Thyroid gland (tissue), 4 donors: ENCODE measurements around the gene ZBTB7C. TPM values are rescaled to one million over a fixed set of nuclear protein-coding genes. Genes with fewer than 3 reads are reported as not detected.

ENCODE experiments used
- DNase-seq, 2 donors: peaks; one replicate each; pipeline ENCODE4 v3.0.0-alpha.2; 2019
- H3K27ac ChIP-seq, 3 donors: fragments of 200-600 bp; sonication (generic); 1 replicate in 2 of 3; 2 replicates in 1 of 3; pipeline ENCODE4 v1.5.1; 2016 to 2019; ENCODE audit warnings: mild to moderate bottlenecking in 1 of 3, moderate library complexity in 1 of 3
- H3K27me3 ChIP-seq: fragments of 200-600 bp; sonication (generic); one replicate; pipeline ENCODE4 v1.5.1; 2019
- H3K36me3 ChIP-seq, 2 donors: fragments of 200-600 bp; sonication (generic); one replicate each; pipeline ENCODE4 v1.5.1; 2016 to 2019
- H3K4me1 ChIP-seq, 2 donors: fragments of 200-600 bp; sonication (generic); one replicate each; pipeline ENCODE4 v1.5.1; 2017 to 2019
- H3K4me3 ChIP-seq, 3 donors: fragments of 200-600 bp; sonication (generic); replicated peaks in 1 of 3; 1 replicate in 2 of 3; 2 replicates in 1 of 3; pipeline ENCODE4 v1.5.1; 2016; ENCODE audit warnings: mild to moderate bottlenecking in 1 of 3
- H3K9me3 ChIP-seq: fragments of 200-600 bp; sonication (generic); one replicate; pipeline ENCODE4 v1.5.1; 2017
- POLR2A ChIP-seq, 2 donors: fragments of 450-650 bp; IDR thresholded peaks; one replicate each; pipeline ENCODE4 v1.6.1; 2017; ENCODE audit warnings: antibody characterized with exemption in 2 of 2, mild to moderate bottlenecking in 2 of 2, moderate library complexity in 1 of 2
- WGBS, 2 donors: methylation state at CpG; one replicate each; pipeline ENCODE4 v1.1.5; 2017; 5-methylcytosine and 5-hydroxymethylcytosine counted together
- intact Hi-C: fragments of 100-400 bp; cut with DNase I; formaldehyde crosslinking; loops from one replicate; pipeline ENCODE4 v1.15.1; 2023
- total RNA-seq, 4 donors: library from RNA; depleted of rRNA; stranded (reverse); fragments of >200 nt; gene quantifications; one replicate each; pipeline ENCODE4 v1.2.3, GENCODE V29; 2016
- TF ChIP-seq, protein P1 (sequence below), 6 experiments: fragments of 200-600 bp in 3 of 6; fragments of 450-650 bp in 3 of 6; sonication (generic) in 3 of 6; IDR thresholded peaks; one replicate each; pipeline ENCODE4 v1.5.1; 2016 to 2019; ENCODE audit warnings: antibody characterized with exemption in 6 of 6, mild to moderate bottlenecking in 2 of 6, inconsistent platforms in 1 of 6, moderate library complexity in 1 of 6

The ZBTB7C gene
- total RNA-seq, 4 donors from 2014 or later = 41.7 to 66.7 (median 49.5) TPM

DNA sequence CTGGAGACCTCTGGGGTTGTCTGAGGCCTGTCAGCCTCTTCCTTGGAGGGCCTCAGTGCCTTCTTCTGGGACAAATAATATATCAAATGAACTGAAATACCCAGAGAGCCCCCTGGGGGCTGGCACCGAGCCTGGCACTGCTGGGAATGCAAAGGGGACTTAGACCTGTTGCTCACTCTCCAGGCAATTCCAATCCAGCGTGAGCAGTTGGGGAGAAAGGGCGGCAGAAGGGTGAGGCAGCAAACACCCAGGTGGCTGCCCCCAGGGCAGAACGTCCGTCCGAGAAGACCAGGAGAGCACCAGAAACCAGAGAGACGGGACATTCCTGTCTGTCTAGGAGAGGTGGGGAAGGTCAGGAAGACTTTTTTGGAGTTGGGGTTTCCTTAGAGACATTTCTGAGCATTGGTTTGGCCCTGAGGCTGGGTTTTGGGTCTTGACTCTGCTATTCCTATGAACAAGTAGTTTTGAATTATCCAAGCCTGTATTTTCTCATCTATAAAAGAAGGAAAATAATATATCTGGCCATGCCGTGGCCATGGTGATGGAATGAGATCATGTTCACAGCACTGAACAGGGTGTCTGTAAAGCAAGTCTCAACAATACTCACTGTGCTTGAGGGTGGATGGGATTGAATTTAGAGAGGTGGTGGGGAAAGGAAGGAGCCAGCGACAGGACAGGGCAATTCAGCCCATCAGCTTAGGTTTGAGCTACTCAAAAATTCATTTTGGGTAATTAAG is 44.3 kb upstream of the ZBTB7C start:
- Histone ChIP-seq H3K27me3 (no peaks in the 10 kb centered on the region), H3K9me3 (no peaks in the 10 kb centered on the region), H3K27ac (peak overlapping the region; percentile 65 to 70 (median 68)), H3K4me3 (no peak overlapping the region), H3K4me1 (peaks cover 19 to 36% of the 10 kb centered on the region in 2 donors), H3K36me3 (no peaks in the 10 kb centered on the region)
- 74 to 79% methylated on average over 9 of the region's 9 CpGs for WGBS, 2 donors
- TF ChIP-seq POLR2A (IDR thresholded peaks at IDR 0.05) = no peak
- TF ChIP-seq, protein P1, sequence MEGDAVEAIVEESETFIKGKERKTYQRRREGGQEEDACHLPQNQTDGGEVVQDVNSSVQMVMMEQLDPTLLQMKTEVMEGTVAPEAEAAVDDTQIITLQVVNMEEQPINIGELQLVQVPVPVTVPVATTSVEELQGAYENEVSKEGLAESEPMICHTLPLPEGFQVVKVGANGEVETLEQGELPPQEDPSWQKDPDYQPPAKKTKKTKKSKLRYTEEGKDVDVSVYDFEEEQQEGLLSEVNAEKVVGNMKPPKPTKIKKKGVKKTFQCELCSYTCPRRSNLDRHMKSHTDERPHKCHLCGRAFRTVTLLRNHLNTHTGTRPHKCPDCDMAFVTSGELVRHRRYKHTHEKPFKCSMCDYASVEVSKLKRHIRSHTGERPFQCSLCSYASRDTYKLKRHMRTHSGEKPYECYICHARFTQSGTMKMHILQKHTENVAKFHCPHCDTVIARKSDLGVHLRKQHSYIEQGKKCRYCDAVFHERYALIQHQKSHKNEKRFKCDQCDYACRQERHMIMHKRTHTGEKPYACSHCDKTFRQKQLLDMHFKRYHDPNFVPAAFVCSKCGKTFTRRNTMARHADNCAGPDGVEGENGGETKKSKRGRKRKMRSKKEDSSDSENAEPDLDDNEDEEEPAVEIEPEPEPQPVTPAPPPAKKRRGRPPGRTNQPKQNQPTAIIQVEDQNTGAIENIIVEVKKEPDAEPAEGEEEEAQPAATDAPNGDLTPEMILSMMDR (IDR thresholded peaks at IDR 0.05) = no peak
- no peak for DNase-seq
- intact Hi-C loops = no loop called here

DNA sequence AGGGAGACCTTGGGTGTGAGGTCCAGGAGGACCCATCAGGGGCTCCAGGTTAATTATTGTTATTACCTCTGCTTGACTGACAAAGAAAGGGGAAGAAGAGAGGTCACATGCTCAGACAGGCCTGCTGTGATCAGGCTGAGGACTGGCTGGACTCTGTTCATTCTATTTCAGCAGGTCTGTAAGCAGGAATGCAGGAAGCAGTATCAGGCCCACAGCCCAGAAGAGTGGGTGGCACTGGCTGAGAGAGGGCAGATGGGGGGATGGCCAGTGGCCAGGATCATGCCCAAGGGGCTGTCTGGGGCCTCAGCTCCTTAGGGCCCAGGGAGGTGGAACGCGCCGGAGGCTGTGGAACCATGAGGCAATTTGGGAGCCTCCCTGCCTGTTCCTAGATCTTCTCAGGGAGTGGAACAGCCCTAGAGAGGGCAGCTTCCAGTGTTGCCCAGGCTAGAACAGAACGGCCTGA is 43.7 kb upstream of the ZBTB7C start:
- 33 to 43% methylated on average over 4 of the region's 4 CpGs for WGBS, 2 donors
- peak; percentile 85 to 88 for DNase-seq
- peaks cover 19 to 36% of the 10 kb centered on the region in 2 donors for H3K4me1 ChIP-seq
- no peaks in the 10 kb centered on the region for H3K36me3 ChIP-seq
- H3K4me3 ChIP-seq = no peak overlapping the region
- no peaks in the 10 kb centered on the region for H3K9me3 ChIP-seq
- no peaks in the 10 kb centered on the region for H3K27me3 ChIP-seq
- peak overlapping the region; percentile 65 to 70 (median 68) for H3K27ac ChIP-seq
- intact Hi-C loops = no loop called here
- TF ChIP-seq POLR2A (IDR thresholded peaks at IDR 0.05) = no peak
- TF ChIP-seq, protein P1 (IDR thresholded peaks at IDR 0.05) = no peak

DNA sequence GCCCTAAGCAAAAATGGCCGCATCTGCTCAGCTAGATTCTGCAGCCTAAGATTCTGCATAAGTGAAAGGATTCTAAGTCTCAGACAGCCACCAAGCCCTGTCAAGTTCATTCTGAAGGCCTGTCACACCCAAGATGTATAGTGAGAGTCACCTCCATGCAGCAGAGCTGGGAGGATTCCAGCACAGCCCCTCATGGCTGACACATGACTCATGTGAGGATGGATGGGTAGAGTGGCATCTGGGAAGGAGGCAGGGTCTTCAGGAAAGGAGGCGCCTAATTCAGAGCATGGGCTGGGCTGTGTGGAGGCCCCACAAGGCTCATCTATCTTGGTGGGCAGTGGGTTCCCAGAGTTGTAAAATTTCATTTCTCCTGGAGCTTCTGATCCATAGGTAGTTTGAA is 41.5 kb upstream of the ZBTB7C start:
- Histone ChIP-seq H3K4me3 (no peak overlapping the region), H3K27me3 (no peaks in the 10 kb centered on the region), H3K36me3 (no peaks in the 10 kb centered on the region), H3K4me1 (peaks cover 19 to 36% of the 10 kb centered on the region in 2 donors), H3K9me3 (no peaks in the 10 kb centered on the region), H3K27ac (no peak overlapping the region)
- no peak for DNase-seq
- 100% methylated on average over 2 of the region's 2 CpGs for WGBS, 2 donors
- no peak for TF ChIP-seq POLR2A (IDR thresholded peaks at IDR 0.05)
- TF ChIP-seq, protein P1 (IDR thresholded peaks at IDR 0.05) = no peak
- intact Hi-C loops = no loop called here

DNA sequence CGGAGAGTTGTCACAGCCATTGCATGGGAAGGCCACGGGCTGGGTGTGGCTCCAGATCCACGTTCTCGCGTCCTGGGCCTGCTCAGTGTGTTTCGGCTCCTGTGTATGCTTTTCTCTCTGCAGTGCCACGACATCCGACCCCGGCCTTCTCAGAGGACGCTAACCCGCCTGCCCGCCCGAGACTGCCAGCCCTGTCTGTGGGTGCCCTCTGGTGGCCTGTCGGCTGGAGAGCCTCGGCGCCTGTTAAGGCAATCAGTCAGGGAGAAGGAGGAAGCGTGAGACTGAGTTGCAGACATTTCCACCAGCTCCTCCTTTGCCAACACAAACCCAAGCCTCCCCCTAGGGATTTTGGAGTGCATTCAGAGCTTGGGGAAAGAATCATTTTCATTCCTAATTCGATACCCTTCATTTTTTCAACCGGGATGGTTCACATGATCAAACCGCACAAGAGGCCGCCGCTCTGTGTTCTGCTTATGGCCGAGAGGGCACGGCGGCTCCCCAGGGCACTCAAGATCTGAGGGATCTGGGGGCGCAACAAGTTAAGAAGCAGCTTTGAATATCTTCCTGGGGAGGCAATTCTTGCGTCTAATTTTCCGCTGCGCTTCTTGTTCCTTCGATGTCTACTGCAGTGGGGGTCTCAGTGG is 37.5 kb upstream of the ZBTB7C start:
- H3K27ac ChIP-seq = no peak overlapping the region
- no peaks in the 10 kb centered on the region for H3K27me3 ChIP-seq
- H3K9me3 ChIP-seq = no peaks in the 10 kb centered on the region
- no peaks in the 10 kb centered on the region for H3K36me3 ChIP-seq
- TF ChIP-seq, protein P1 (IDR thresholded peaks at IDR 0.05) = peak; percentile 62 to 96 (median 93)
- no peak for TF ChIP-seq POLR2A (IDR thresholded peaks at IDR 0.05)
- DNase-seq = peak; percentile 90 to 92
- no peak overlapping the region for H3K4me3 ChIP-seq
- intact Hi-C loops = loop anchor here (5.0 kb wide), 1 partner anchor 424 kb away; no protein-coding TSS in a partner anchor
- peaks cover 2 to 22% of the 10 kb centered on the region in 2 donors for H3K4me1 ChIP-seq
- 44 to 45% methylated on average over 22 to 25 of the region's 30 CpGs for WGBS, 2 donors

DNA sequence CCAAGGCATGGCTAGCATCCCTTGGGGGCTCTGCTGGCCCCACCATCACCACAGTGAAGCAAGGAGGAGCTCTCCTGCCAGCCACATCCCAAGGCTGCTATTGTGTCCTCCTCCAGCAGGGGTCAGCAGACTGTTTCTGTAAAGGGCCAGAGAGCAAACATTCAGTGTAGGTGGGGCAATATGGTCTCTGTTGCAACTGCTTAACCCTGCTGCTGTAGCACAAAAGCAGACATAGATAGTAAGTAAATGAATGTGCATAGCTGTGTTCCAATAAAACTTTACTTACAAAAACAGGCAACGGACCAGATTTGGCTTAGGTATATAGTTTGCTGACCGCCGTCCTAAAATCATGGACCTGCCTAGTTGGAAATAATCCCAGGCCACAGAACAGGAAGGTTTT is 36.4 kb upstream of the ZBTB7C start:
- DNase-seq = peak; percentile 77 to 80
- no peak overlapping the region for H3K27ac ChIP-seq
- H3K27me3 ChIP-seq = no peaks in the 10 kb centered on the region
- peaks cover 10 to 32% of the 10 kb centered on the region in 2 donors for H3K4me1 ChIP-seq
- no peak overlapping the region for H3K4me3 ChIP-seq
- TF ChIP-seq, protein P1 (IDR thresholded peaks at IDR 0.05) = peak; percentile 72 to 92 (median 76)
- no peak for TF ChIP-seq POLR2A (IDR thresholded peaks at IDR 0.05)
- intact Hi-C loops = loop anchor here (5.0 kb wide), 1 partner anchor 423 kb away; no protein-coding TSS in a partner anchor
- no peaks in the 10 kb centered on the region for H3K9me3 ChIP-seq
- WGBS, 2 donors = 89 to 96% methylated on average over 3 of the region's 3 CpGs
- H3K36me3 ChIP-seq = no peaks in the 10 kb centered on the region
